ENCODE data around the gene AHI1. TPM values are rescaled to one million over a fixed set of nuclear protein-coding genes. Genes with fewer than 3 reads are reported as not detected.

AHI1 gene
- total and polyA plus RNA-seq, 2 donors, result 11.5 to 21.0 TPM

- 72% methylated on average over 2 of the region's 2 CpGs for WGBS
- no peak for DNase-seq (ENCODE audit: low read depth in 6 of 9, low spot score in 9 of 9)
- Histone ChIP-seq H3K27me3 (ENCODE audit: control insufficient read depth in 2 of 2, insufficient read depth in 1 of 2, low read length in 1 of 2) (no peaks in the 10 kb centered on the region), H3K9me3 (ENCODE audit: control insufficient read depth in 2 of 2, insufficient read depth in 1 of 2, low read length in 1 of 2) (peaks cover 0 to 4% of the 10 kb centered on the region in 2 donors), H3K4me1 (ENCODE audit: control insufficient read depth in 2 of 2, insufficient read depth in 2 of 2, low read length in 2 of 2) (peaks cover 15 to 43% of the 10 kb centered on the region in 2 donors), H3K4me3 (ENCODE audit: low read length in 2 of 2) (no peak overlapping the region), H3K27ac (ENCODE audit: low read depth in 1 of 2, low read length in 1 of 2) (peak overlapping the region; percentile 66 to 93), H3K36me3 (ENCODE audit: control insufficient read depth in 2 of 2, insufficient read depth in 2 of 2, low read length in 1 of 2) (peaks cover 0 to 8% of the 10 kb centered on the region in 2 donors)
Observed at GRCh38 chr6:135323979-135324378, 173.6 kb downstream of the AHI1 start.

DNA sequence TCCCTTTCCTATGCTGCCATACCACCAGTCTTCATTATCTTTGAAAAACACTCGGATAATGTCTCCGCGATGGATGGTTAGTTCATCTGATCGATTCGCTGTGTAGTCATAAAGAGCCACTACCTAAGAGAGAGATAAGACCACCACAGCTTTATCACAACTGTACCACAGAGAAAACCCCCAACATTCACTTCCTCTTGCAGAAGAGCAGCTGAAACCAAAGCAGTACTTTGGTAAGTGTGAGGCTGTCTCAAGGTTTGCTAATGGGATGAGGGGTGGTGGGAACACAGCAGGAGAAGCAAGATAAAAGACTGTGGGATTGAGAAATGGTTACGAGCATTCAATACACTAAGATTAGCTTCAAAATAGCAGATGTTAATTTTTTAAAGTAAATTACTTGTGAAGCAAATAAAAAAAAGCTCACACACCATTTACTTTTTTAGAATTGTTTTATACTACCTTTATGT lies 174.3 kb downstream of the AHI1 start:
- H3K27ac ChIP-seq (ENCODE audit: low read depth in 1 of 2, low read length in 1 of 2), result peak overlapping the region; percentile 91 to 93
- peaks cover 0 to 8% of the 10 kb centered on the region in 2 donors for H3K36me3 ChIP-seq (ENCODE audit: control insufficient read depth in 2 of 2, insufficient read depth in 2 of 2, low read length in 1 of 2)
- WGBS, result 6% methylated on average over 6 of the region's 6 CpGs
- H3K4me1 ChIP-seq (ENCODE audit: control insufficient read depth in 2 of 2, insufficient read depth in 2 of 2, low read length in 2 of 2), result peaks cover 15 to 43% of the 10 kb centered on the region in 2 donors
- H3K9me3 ChIP-seq (ENCODE audit: control insufficient read depth in 2 of 2, insufficient read depth in 1 of 2, low read length in 1 of 2), result peaks cover 0 to 4% of the 10 kb centered on the region in 2 donors
- H3K4me3 ChIP-seq (ENCODE audit: low read length in 2 of 2), result peak overlapping the region; percentile 41 to 45
- DNase-seq (ENCODE audit: low read depth in 6 of 9, low spot score in 9 of 9), result peak; percentile 49 to 89 (median 71)
- H3K27me3 ChIP-seq (ENCODE audit: control insufficient read depth in 2 of 2, insufficient read depth in 1 of 2, low read length in 1 of 2), result no peaks in the 10 kb centered on the region

DNA sequence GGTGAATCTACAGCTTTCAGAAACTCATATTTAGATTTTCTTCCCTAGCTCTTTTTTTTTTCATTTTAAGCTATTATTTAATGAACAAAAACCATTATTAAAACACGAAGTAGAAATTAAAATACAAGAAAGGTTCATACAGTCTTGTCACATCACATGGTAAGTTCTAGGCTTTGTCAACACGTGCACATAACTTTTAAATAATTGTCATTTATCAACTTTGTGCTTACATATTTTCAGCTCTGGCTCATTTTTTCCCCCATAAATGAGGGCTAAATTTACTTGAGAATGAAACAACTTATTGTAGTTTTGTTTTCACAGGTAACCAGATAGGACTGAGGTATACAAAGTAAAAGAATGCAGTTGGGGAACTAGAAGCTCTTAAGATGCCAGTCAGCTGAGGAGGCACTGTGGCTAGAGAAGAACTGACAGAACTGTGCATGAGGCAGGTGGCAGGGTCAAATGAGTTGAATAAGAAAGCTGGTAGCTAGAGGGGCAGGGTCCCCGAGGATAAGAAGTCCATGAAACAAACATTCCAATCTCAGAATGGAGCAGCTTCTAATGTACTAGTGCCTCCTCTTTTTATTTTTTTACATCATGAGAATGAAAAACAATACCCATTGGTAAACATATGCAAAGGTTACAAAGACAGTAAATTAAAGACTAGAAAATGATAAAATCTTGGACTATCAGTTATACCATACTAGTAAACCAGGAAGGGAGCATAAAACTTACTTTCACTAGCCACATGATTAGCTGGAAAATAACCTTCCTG lies 174.9 kb downstream of the AHI1 start:
- Histone ChIP-seq H3K36me3 (ENCODE audit: control insufficient read depth in 2 of 2, insufficient read depth in 2 of 2, low read length in 1 of 2) (peaks cover 0 to 11% of the 10 kb centered on the region in 2 donors), H3K27me3 (ENCODE audit: control insufficient read depth in 2 of 2, insufficient read depth in 1 of 2, low read length in 1 of 2) (no peaks in the 10 kb centered on the region), H3K4me1 (ENCODE audit: control insufficient read depth in 2 of 2, insufficient read depth in 2 of 2, low read length in 2 of 2) (peaks cover 15 to 43% of the 10 kb centered on the region in 2 donors), H3K9me3 (ENCODE audit: control insufficient read depth in 2 of 2, insufficient read depth in 1 of 2, low read length in 1 of 2) (peaks cover 0 to 4% of the 10 kb centered on the region in 2 donors), H3K4me3 (ENCODE audit: low read length in 2 of 2) (peak overlapping the region; percentile 41 to 45), H3K27ac (ENCODE audit: low read depth in 1 of 2, low read length in 1 of 2) (peak overlapping the region; percentile 91 to 93)
- peak in 7 of 9 donors; percentile 18 to 85 (median 62) for DNase-seq (ENCODE audit: low read depth in 6 of 9, low spot score in 9 of 9)
- WGBS, result 32% methylated on average over 3 of the region's 3 CpGs

DNA sequence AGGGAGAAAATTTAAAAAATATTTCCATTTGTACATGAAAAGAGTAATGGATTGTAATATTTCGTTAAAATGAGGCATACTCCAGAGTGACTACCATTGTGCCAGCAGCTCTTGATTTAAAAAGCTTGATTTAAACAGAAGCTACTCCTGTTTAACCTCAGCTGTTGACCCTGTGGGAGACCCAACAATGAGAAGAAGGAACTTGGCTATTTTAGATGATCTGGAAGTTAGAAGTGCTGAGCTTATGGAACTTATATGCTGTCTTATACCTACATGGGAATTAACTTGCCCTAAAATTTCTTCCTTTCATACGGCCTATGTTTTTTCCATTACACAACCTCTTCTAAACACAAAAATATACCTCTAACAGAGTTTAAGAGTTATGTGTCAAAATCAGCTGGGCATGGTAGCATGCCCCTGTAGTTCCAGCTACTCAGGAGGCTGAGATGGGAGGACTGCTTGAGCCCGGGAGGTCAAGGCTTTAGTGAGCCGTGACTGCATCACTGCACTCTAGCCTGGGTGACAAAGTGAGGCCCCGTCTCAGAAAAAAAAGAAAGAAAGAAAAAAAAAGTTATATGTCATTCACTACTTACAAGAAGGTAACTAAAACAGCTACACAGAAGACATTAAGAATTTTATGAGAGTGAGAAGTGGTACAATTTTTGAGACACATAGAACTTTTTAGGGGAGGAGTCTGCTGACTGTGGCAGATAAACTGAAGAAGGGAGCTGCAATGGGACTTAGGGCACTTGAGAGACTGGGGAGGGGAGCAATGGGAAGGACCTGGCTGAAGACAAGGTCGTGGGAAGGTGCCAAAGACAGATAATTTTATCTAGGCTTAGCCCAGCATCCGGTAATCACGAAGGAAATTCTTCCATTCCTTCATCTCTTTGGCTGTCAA lies 176.6 kb downstream of the AHI1 start:
- no peaks in the 10 kb centered on the region for H3K27me3 ChIP-seq (ENCODE audit: control insufficient read depth in 2 of 2, insufficient read depth in 1 of 2, low read length in 1 of 2)
- WGBS, result 77% methylated on average over 8 of the region's 8 CpGs
- H3K4me3 ChIP-seq (ENCODE audit: low read length in 2 of 2), result no peak overlapping the region
- peak in 2 of 9 donors; percentile 30 to 52 for DNase-seq (ENCODE audit: low read depth in 6 of 9, low spot score in 9 of 9)
- H3K36me3 ChIP-seq (ENCODE audit: control insufficient read depth in 2 of 2, insufficient read depth in 2 of 2, low read length in 1 of 2), result peaks cover 0 to 5% of the 10 kb centered on the region in 2 donors
- peak overlapping the region; percentile 37 to 93 for H3K27ac ChIP-seq (ENCODE audit: low read depth in 1 of 2, low read length in 1 of 2)
- peaks cover 0 to 4% of the 10 kb centered on the region in 2 donors for H3K9me3 ChIP-seq (ENCODE audit: control insufficient read depth in 2 of 2, insufficient read depth in 1 of 2, low read length in 1 of 2)
- peaks cover 15 to 43% of the 10 kb centered on the region in 2 donors for H3K4me1 ChIP-seq (ENCODE audit: control insufficient read depth in 2 of 2, insufficient read depth in 2 of 2, low read length in 2 of 2)

GRCh38 chr6:135319819-135320218 lies 177.7 kb downstream of the AHI1 start:
- peak overlapping the region in 1 of 2 donors; percentile 93 for H3K27ac ChIP-seq (ENCODE audit: low read depth in 1 of 2, low read length in 1 of 2)
- WGBS, result 51% methylated on average over 2 of the region's 2 CpGs
- peaks cover 15 to 39% of the 10 kb centered on the region in 2 donors for H3K4me1 ChIP-seq (ENCODE audit: control insufficient read depth in 2 of 2, insufficient read depth in 2 of 2, low read length in 2 of 2)
- H3K36me3 ChIP-seq (ENCODE audit: control insufficient read depth in 2 of 2, insufficient read depth in 2 of 2, low read length in 1 of 2), result peaks cover 0 to 16% of the 10 kb centered on the region in 2 donors
- H3K4me3 ChIP-seq (ENCODE audit: low read length in 2 of 2), result no peak overlapping the region
- H3K27me3 ChIP-seq (ENCODE audit: control insufficient read depth in 2 of 2, insufficient read depth in 1 of 2, low read length in 1 of 2), result no peaks in the 10 kb centered on the region
- DNase-seq (ENCODE audit: low read depth in 6 of 9, low spot score in 9 of 9), result no peak
- peaks cover 0 to 4% of the 10 kb centered on the region in 2 donors for H3K9me3 ChIP-seq (ENCODE audit: control insufficient read depth in 2 of 2, insufficient read depth in 1 of 2, low read length in 1 of 2)

GRCh38 chr6:135318738-135319469 lies 178.6 kb downstream of the AHI1 start:
- Histone ChIP-seq H3K4me1 (ENCODE audit: control insufficient read depth in 2 of 2, insufficient read depth in 2 of 2, low read length in 2 of 2) (peaks cover 13 to 37% of the 10 kb centered on the region in 2 donors), H3K4me3 (ENCODE audit: low read length in 2 of 2) (no peak overlapping the region), H3K36me3 (ENCODE audit: control insufficient read depth in 2 of 2, insufficient read depth in 2 of 2, low read length in 1 of 2) (peaks cover 0 to 20% of the 10 kb centered on the region in 2 donors), H3K9me3 (ENCODE audit: control insufficient read depth in 2 of 2, insufficient read depth in 1 of 2, low read length in 1 of 2) (peaks cover 0 to 1% of the 10 kb centered on the region in 2 donors), H3K27ac (ENCODE audit: low read depth in 1 of 2, low read length in 1 of 2) (no peak overlapping the region), H3K27me3 (ENCODE audit: control insufficient read depth in 2 of 2, insufficient read depth in 1 of 2, low read length in 1 of 2) (no peaks in the 10 kb centered on the region)
- WGBS, result 97% methylated on average over 8 of the region's 8 CpGs
- no peak for DNase-seq (ENCODE audit: low read depth in 6 of 9, low spot score in 9 of 9)

DNA sequence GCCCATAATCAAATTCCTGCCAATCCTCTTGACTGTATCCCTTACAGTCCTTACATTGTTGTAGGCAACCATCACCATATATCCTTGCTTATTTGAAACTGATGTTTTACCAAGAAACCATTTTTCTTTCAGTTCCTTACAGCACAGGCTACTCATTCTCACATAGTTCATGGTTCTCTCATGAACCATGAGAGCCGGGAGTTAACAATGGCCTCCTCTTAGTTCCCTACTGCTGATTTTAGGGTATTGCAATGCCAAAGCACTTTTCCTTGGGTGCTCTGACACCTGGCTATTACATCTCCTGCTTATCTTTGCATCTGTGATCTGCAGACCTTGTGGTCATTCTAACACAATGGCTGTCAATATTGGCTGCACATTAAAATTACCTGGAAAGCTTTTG lies 183.0 kb downstream of the AHI1 start:
- Histone ChIP-seq H3K27me3 (ENCODE audit: control insufficient read depth in 2 of 2, insufficient read depth in 1 of 2, low read length in 1 of 2) (no peaks in the 10 kb centered on the region), H3K4me1 (ENCODE audit: control insufficient read depth in 2 of 2, insufficient read depth in 2 of 2, low read length in 2 of 2) (peaks cover 0 to 12% of the 10 kb centered on the region in 2 donors), H3K36me3 (ENCODE audit: control insufficient read depth in 2 of 2, insufficient read depth in 2 of 2, low read length in 1 of 2) (peaks cover 0 to 22% of the 10 kb centered on the region in 2 donors), H3K4me3 (ENCODE audit: low read length in 2 of 2) (no peak overlapping the region), H3K9me3 (ENCODE audit: control insufficient read depth in 2 of 2, insufficient read depth in 1 of 2, low read length in 1 of 2) (no peaks in the 10 kb centered on the region), H3K27ac (ENCODE audit: low read depth in 1 of 2, low read length in 1 of 2) (no peak overlapping the region)
- DNase-seq (ENCODE audit: low read depth in 6 of 9, low spot score in 9 of 9), result no peak
- 91% methylated on average over 1 of the region's 1 CpG for WGBS

DNA sequence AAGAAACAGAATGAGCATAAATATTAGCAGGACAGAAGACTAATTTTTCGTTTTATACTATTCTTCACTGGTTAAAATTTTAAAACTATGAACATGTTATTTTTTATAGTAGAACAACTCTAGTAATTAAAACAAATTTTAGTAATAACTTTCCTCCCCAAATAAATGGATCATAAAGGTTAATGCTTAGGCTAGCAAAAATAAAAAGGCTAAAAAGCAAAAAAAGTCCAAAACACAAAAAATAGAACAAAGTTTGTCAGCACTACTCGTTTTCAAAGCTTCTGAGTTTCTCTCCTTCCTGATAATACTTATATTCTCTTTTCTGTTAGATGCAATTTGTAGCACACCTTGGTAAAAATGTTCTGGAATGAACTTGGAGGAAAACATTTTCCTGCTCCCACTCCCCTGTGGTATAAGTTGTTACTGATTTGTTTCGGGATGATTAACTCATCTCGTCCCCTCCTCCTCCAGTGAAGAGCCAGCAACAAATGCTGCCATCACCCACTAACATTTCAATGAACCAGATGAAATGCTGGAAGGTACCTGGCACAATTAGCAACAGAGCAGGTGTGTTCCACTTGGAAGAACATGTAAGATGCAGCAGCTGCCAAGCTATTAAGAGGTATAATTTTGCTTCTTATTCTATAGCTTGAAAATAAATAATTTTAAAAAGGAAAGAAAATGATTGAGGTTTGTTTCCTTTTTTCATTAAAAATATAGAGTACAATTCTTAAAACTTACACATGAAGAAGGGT lies 185.9 kb downstream of the AHI1 start:
- WGBS, result 94% methylated on average over 4 of the region's 4 CpGs
- H3K27me3 ChIP-seq (ENCODE audit: control insufficient read depth in 2 of 2, insufficient read depth in 1 of 2, low read length in 1 of 2), result no peaks in the 10 kb centered on the region
- H3K36me3 ChIP-seq (ENCODE audit: control insufficient read depth in 2 of 2, insufficient read depth in 2 of 2, low read length in 1 of 2), result peaks cover 0 to 20% of the 10 kb centered on the region in 2 donors
- no peak overlapping the region for H3K4me3 ChIP-seq (ENCODE audit: low read length in 2 of 2)
- DNase-seq (ENCODE audit: low read depth in 6 of 9, low spot score in 9 of 9), result no peak
- H3K27ac ChIP-seq (ENCODE audit: low read depth in 1 of 2, low read length in 1 of 2), result no peak overlapping the region
- peaks cover 0 to 9% of the 10 kb centered on the region in 2 donors for H3K4me1 ChIP-seq (ENCODE audit: control insufficient read depth in 2 of 2, insufficient read depth in 2 of 2, low read length in 2 of 2)
- no peaks in the 10 kb centered on the region for H3K9me3 ChIP-seq (ENCODE audit: control insufficient read depth in 2 of 2, insufficient read depth in 1 of 2, low read length in 1 of 2)

Measured in thymus (tissue), 11 donors.